HG03432 (cell line): Measurements from ENCODE around the gene ZNF185.

ENCODE experiments used
- ATAC-seq: cut with Tn5 transposase; IDR thresholded peaks from one replicate; pipeline ENCODE4 v1.9.1; 2021; ENCODE audit warnings: mild to moderate bottlenecking, moderate library complexity; ENCODE audit not compliant: unreplicated experiment

The ZNF185 gene

GRCh38 chrX:152945021-152945979 lies 47.4 kb downstream of the ZNF185 start:
- ATAC-seq, result no peak

- no peak for ATAC-seq
Measured at GRCh38 chrX:152946681-152947080, 48.8 kb downstream of the ZNF185 start.
